ENCODE measurements around the gene MTRFR.
A peak's percentile ranks its signal among the peaks of the same experiment; 100 is the strongest.
"Not testable (repeated sequence)": the region's sequence is repeated elsewhere in the genome, so short reads cannot be mapped to it uniquely, and the experiment has no call there.

MTRFR gene

DNA sequence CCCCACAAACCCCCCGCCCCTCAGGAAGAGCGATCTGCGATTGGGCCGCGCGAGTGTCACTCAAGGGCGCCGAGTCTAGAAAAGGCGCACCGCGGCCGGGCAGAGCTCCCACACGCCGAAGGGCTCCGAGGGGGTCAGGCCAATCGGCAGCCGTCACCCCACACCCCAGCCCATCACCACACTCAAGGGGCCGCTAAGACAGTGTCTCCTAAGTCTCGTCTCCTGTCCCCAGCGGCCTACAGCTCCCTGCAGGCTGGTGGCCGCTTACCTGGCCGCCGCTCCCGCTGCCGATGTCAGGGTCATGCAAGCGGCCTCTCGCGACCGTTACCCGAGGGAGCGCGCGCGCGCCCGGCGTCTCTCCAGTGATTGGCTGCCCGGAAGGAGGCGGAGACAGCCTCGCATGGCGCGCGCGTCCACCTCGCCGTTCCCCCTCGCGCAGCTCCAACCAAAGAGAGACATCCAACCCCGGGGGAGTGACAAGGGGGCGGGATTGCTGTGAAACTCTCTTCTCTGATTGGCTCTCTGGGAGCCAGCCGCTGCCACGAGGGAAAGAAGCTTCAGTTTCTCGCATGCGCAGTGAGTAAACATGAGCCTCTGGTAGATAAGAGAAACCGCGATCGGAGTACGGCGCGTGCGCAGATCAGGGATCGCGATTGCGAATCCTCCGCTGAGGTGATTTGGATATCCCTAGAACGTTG lies at the start of gene MTRFR, which contains the start of gene MPHOSPH9:
MTRFR (plus strand) TSS at position 630 of the 698 bp plus-strand sequence. CDS start 20,239 bp downstream, outside the sequence.
MPHOSPH9 (minus strand) TSS at position 335 of the 698 bp plus-strand sequence. CDS start 2,777 bp downstream, outside the sequence.
- DNase-seq (ENCODE audit: low spot score): peak; percentile 100

DNA sequence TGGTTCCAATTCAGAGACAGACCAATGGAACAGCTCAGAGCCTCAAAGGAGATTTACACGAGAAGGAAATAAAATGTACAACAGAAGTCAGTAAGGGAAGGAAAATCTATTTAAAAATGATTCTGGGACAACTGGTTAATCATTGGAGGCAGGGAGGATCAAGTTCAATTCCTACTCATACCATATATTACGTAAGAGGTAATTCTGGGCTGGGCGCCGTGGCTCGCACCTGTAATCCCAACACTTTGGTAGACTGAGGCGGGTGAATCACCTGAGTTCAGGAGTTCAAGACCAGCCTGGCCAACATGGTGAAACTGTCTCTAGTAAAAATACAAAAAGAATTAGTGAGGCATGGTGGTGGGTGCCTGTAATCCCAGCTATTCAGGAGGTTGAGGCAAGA lies 45.6 kb upstream of the MTRFR start:
- no peak for DNase-seq (ENCODE audit: low spot score)

DNA sequence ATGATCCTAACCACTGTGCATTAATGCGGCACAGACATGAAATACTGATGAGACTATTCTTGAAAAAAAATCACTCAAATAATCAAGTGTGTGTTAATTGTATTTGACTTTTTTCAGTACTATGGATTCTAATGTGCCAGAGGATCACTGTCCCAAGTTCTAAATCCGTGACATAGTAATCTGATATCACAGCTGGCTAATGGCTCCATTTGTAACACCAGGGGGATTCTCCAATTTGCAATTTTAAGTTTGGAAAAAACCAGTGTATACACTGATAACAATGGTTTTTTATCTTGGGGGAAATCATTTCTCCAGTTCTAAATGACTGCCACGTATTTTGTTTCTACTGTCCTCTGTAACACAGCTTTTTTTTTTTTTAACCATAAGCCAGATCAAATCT lies 33.3 kb upstream of the MTRFR start:
- no peak for DNase-seq (ENCODE audit: low spot score)

DNA sequence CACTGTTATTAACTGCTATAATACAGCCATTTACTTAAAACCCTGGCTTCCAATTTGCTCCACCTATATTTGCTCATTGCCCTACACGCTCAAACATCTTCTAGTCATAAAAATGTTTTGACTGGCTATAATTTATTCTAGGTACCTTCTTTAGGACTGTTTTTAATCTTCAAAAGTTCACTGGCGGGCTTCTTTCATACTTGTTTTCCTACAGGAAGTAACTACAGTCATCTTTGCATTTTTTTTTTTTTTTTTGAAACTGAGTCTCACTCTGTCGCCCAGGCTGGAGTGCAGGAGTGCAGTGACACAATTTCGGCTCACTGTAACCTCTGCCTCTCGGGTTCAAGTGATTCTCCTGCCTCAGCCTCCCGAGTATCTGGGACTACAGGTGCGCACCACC lies 32.8 kb upstream of the MTRFR start:
- peak; percentile 10 for DNase-seq (ENCODE audit: low spot score)

DNA sequence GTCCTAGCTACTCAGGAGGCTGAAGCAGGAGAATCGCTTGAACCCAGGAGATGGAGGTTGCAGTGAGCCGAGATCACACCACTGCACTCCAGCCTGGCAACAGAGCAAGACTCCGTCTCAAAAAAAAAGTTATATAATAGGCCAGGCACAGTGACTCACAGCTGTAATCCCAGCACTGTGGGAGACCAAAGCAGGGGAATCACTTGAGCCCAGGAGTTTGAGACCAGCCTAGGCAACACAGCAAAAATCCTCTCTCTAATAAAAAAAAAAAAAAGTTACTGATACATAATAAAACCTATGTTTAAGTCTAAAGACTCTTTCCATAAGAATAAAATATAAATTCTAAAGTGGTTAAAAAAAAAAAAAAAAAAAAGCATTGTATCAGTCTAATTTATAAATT lies 26.4 kb upstream of the MTRFR start:
- DNase-seq (ENCODE audit: low spot score): not testable (repeated sequence)

DNA sequence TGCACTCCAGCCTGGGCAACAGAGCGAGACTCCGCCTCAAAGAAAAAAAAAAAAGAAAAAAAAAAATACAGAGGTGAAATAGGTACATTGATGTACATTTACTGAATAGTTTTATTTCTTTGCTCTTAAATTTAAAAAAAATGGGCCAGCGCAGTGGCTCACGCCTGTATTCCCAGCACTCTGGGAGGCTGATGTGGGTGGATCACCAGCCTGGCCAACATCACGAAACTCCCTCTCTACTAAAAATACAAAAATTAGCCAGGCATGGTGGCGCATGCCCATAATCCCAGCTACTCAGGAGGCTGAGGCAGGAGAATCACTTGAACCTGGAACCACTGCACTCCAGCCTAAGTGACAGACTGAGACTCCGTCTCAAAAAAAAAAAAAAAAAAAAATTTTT lies 25.4 kb upstream of the MTRFR start:
- not testable (repeated sequence) for DNase-seq (ENCODE audit: low spot score)

DNA sequence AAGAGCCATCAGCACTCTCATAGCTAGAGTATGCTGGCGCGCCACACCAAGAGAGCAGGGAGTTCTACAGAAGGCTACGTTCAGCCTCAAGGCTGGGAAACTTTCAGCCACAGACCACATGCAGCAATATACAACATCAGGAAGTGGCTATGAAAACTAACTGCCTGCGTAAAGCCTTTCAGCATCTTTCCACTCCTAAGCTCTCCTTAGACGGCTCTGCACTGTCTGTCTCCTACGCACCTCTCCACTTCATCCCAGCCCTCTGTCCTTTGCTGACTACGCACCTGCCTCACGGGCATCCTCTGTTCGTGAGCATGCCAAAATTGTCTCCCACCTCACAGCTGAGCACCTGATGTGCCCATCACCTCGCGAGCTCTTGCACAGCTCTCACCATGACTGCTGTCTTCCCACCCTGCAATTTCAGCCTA lies 10.0 kb upstream of the MTRFR start:
- DNase-seq (ENCODE audit: low spot score): peak; percentile 55

DNA sequence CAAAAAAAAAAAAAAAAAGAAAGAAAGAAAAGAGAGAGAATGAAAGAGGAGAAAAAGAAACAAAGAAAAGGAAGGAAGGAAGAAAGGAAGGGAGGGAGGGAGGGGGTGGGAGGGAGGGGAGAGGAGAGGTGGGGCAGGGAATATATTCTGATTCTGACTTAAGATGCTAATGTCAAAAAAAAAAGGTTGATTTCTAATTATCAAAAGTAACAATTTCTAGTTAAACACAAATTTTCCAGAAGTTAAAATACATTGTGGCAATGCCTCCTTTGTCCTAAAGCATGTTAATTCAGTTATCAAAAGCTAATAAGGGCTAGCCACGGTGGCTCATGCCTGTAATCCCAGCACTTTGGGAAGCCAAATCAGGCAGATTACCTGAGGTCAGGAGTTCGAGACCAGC lies 7.8 kb upstream of the MTRFR start:
- no peak for DNase-seq (ENCODE audit: low spot score)

DNA sequence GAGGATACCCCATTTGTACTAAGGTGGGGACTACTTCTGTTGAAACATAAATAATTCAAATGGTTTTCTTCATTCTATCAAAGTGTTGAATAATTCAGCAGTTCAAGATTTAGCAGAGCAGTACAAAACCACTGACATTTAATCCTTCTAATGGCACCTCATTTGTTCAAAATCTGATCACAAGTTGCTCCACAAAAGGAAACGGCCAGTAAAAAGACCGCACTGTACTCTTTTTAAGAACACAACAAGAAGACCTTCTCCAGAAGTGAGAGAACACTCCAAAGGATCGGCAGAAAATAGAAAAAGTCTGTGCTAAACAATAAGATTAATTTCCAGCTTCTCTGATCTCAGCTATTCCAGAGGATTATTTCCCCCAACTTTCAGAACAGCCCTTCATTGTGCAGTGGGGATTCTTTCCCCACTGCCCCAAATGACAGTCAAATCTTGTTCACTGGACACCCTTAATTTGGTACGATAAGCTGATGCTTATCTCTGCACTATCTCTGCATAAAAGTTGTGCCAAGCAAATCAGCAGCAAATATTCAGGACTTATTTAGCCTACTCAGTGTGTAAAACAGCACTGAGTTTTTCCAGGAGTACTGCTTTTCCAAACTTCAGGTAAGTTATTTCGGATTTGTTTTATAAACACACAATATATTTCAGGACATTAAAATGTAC lies 5.5 kb upstream of the MTRFR start:
- no peak for DNase-seq (ENCODE audit: low spot score)

DNA sequence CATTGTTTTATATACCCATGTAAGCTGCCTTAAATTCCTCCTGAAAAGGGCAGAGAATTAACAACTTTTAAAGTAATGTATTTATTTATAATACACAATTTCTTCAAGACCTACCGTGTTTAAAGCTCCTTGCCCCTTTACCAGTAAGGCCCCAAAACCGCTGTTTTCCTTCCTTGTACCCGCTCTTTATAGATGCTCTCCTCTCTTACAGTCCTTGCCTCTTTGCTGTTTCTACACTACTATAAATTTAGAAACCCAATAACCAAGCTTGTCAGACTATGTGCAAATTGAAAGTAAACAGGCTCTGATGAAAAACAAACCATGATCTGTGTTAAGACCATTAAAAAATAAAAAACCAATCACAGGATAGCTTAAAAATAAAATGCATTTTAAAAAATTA lies 4.2 kb upstream of the MTRFR start:
- no peak for DNase-seq (ENCODE audit: low spot score)

DNA sequence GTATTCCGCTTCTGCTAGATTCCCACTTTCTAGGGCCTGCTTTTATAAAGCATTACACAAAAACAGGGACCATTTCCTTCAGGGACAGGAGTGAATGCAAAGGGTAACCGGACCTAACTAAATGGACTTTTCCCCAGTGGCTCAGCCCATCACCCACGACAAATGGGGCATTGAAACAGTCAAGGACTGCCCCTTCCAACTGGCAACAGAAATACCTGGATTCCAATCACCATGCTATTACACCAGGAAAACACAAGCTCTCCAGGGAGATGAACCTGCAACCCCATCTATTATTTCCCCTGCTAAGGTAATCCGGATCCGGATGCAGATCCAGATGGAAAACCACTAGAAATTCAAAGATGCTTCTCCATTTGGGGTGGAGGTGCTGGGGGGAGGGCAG lies 1.3 kb upstream of the MTRFR start:
- no peak for DNase-seq (ENCODE audit: low spot score)

DNA sequence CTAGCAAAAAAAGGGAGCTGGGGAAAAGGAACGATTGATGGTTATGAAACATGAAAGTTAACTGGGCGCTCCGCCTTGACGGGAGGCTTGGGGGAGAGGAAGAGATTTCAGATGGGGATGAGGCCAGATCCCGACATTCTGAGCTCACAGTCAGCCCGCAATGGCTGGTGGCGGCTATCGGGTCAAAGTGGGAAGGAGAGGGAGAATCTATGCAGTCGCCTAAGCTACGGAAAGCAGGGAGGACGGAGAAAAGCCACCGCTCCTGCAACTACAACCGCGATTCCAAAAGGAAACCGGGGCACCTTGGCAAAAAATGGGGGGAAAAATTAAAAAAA lies 797 bp upstream of the MTRFR start:
- DNase-seq (ENCODE audit: low spot score): no peak

DNA sequence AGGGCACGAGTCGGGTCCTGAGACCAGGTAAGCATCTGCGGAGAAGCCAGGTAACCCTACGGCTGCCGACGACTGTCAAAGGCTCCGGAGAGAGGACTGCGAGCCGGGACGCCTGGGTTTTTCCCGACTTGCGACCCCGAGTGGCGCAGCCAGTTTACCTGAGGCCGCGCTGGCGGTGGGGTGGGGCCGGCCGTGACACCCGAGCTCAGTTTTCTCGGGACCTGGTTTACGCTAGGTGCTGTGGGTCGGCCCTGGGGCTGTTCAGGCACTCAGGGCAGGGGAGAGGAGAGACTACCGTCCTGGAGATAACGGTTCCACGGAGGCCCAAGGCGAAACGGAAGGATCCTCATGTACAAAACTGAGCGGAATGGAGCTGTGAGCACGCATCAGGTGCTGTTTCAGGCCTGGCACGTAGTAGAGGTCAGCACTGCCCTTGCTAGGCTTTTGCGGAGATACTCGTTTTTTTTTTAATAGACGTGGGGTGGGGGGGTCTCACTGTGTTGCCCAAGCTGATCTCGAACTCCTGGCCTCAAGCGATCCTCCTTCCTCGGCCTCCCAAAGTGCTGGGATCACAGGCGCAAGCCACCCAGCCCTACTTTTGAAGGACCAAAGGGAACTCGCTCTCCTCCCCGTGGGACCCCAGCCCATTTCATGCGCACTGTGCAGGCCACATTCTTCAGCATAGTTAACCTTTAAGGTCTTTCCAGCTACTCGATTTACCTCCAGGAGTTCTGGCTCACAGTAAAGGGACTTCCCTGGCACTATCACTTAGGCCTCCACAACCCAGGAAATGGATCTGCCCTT lies 471 bp downstream of the MTRFR start:
- no peak for DNase-seq (ENCODE audit: low spot score)

DNA sequence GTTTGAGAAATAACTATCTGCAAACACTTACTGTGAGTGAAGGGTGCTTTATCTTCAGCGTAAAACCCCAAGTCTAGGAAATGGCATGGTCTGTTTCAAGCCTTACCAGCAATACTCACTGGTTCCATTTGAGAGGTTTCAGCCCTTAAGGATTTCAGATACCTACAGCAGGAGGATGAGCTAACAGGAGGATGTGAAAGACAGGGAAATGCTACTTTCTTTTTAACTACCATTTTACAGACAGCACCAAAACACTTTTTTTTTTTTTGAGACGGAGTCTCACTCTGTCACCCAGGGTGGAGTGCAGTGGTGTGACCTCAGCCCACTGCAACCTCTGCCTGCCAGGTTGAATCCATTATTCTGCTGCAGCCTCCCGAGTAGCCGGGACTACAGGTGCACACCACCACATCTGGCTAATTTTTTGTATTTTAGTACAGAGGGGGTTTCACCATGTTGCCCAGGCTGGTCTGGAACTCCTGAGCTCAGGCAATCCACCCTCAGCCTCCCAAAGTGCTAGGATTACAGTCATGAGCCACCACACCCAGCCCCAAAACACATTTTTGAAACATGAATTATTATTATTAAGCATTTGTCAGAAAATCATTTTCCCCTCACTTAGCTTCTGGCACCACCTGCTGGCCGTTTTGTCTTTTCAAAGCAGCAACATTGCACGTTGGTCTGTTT lies 4.6 kb downstream of the MTRFR start:
- DNase-seq (ENCODE audit: low spot score): peak; percentile 77

DNA sequence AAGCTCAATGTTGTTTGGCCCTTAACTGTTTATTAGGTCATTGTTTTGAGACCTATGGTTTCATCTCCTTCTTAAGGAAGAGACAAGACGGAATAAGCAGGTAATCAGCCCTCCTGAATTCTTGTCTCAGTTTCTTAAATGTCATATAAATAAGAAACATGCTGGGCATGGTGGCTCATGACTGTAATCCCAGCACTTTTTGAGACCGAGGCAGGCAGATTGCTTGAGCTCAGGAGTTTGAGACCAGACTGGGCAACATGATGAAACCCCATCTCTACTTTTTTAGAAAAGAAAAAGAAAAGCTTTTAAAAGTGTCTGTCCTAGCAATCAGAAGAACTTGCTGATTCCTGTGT lies 5.1 kb downstream of the MTRFR start:
- no peak for DNase-seq (ENCODE audit: low spot score)

DNA sequence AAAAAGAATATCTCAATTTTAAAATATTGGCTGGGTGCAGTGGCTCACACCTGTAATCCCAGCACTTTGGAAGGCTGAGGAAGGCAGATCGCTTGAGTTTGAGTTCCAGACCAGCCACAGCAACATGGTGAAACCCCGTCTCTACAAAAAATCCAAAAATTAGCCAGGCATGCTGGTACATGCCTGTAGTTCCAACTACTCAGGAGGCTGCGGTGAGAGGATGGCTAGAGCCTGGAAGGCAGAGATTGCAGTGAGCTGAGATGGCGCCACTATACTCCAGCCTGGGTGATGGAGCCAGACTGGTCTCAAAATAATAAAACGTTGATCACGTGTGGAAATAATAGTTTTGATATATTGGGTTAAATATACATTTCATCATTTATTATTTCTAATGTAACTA lies 5.7 kb downstream of the MTRFR start:
- no peak for DNase-seq (ENCODE audit: low spot score)

DNA sequence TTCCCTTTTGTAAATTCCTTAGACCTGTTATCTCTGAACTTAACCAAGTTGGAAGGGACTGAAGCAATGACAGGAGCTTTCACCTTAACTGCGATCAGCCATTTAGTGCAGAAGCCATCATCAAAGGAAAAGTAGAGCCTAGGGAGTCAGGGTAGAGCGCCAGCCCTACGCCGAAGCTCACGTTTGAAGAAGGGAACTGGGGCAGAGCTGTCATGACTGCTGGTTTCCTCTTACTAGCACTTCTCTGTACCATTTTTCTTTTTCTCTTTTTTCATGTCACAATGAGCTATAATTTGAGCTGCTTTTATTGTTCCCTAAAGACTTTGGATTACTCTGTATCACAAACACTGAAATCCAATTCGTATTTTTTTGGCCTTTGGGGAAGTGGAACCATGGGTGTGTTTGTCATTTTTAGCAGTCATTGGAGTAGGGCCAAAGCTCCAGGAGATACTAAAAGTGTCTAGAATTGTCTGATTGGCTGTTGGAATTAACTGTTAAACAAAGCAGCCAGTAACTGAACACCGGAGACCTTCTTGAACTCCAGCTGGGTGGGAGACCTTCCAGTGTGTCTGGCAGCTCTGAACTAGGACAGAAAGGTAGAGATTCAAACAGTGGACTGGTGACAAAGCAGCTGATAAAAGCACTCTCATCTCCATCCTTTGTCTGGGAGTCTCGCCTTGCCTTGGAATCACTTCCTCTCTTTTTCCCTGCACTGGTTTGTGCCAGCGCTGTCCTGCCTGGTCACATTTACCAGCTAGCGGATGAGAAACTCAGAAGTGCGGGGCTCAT lies 9.1 kb downstream of the MTRFR start:
- DNase-seq (ENCODE audit: low spot score): no peak

DNA sequence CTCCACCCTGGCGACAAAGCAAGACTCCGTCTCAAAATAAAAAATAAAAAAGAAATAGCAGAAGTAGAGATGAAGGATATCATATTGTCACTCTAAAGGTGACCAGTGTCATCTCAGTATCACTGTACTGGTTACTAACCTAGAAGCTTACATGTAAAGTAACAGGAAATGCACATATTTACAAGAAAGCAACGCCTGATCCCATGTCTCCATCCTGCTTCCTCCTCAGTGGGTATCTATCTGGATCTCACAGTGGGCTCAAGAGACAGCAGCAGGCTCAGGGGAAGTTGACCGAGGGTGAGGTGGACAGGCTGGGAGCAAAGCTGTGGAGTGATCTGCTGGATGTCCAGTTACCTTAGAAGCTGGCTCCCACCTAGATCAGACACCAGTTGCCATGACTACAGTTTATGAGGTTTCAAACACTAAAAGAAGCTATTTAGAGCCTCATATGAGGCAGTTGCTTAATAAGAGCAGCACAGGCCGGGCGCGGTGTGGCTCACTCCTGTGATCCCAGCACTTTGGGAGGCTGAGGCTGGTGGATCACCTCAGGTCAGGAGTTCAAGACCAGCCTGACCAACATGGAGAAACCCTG lies 10.5 kb downstream of the MTRFR start:
- DNase-seq (ENCODE audit: low spot score): no peak

DNA sequence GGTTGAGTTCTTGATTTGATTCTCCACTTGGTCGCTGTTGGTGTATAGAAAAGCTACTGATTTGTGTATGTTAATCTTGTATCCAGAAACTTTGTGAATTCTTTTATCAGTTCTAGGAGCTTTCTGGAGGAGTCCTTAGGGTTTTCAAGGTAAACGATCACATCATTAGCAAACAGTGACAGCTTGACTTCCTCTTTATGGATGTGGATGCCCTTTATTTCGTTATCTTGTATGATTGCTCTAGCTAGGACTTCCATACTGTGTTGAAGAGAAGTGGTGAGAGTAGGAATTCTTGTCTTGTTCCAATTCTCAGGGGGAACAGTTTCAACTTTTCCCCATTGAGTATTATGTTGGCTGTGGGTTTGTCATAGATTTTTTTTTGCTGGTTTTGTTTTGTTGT lies 12.4 kb downstream of the MTRFR start:
- DNase-seq (ENCODE audit: low spot score): no peak

DNA sequence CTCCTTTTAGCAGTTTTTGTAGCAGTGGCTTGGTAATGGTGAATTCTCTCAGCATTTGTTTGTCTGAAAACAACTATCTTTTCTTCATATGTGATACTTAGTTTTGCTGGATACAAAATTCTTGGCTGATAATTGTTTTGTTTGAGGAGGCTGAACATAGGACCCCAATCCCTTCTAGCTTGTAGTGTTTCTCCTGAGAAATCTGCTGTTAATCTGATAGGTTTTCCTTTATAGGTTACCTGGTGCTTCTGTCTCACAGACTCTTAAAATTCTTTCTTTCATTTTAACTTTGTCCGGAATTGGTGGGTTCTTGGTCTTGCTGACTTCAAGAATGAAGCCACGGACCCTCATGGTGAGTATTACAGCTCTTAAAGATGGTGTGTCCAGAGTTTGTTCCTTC lies 14.9 kb downstream of the MTRFR start:
- DNase-seq (ENCODE audit: low spot score): not testable (repeated sequence)
